Uterine smooth muscle cell (primary cell): ENCODE measurements around the gene ELSPBP1. TPM values are rescaled to one million over a fixed set of nuclear protein-coding genes. Genes with fewer than 3 reads are reported as not detected.

Source experiments
- total RNA-seq: library from RNA; depleted of rRNA; stranded (reverse); fragments of >200 nt; gene quantifications from 2 replicates; pipeline ENCODE4 v1.2.3, GENCODE V29; 2014

Gene ELSPBP1
- total RNA-seq = not detected in 2 replicates

DNA sequence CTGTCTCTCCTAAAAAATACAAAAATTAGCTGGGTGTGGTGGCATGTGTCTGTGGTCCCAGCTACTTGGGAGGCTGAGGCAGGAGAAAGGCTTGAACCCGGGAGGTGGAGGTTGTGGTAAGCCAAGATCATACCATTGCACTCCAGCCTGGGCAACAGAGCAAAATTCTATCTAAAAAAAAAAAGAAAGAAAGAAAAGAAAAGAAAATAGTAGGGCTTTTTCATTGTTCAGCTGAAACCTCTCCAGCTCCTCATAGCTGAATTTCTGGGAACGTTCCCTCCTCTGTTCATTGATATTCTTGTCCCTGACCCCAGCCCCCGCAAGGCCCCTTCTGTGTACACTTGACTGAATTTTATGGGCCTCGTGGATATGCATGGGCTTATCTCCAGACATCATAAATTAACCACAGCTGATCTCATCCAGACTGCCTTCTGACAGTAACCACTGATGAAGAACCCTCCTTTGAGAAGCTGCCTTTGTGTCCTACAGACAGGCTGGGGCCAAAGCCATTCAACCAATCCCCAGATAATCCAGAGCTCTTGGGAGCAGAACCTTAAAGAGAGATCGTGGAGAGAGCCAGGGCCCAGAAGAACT lies at the start of gene ELSPBP1:
Gene ELSPBP1 (plus strand): TSS at position 424 of the 594 bp plus-strand sequence. CDS start 14,036 bp downstream, outside the sequence.

DNA sequence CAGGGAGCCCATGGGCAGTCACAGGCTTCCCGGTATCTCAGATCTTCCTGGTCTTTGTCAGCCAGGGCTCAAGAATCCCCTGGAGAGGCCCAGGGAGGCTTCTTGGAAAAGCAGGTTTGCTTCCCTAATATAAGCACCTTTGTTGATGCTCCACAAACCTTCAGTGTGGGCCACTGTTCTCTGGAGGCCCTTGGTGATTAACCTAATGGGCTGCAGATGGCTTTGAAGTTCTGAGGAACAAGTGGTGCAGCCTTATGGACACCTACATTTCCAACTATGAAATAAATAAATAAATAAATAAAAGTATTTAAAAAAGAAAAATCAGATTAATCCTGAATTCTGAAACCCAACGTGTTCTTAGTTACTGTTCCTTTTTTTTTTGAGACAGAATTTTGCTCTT lies 2.4 kb upstream of the ELSPBP1 start, which contains the start of gene BSPH1:
Gene BSPH1 (minus strand): TSS at position 101 of the 400 bp plus-strand sequence. CDS start 89 bp downstream, at position 12.

DNA sequence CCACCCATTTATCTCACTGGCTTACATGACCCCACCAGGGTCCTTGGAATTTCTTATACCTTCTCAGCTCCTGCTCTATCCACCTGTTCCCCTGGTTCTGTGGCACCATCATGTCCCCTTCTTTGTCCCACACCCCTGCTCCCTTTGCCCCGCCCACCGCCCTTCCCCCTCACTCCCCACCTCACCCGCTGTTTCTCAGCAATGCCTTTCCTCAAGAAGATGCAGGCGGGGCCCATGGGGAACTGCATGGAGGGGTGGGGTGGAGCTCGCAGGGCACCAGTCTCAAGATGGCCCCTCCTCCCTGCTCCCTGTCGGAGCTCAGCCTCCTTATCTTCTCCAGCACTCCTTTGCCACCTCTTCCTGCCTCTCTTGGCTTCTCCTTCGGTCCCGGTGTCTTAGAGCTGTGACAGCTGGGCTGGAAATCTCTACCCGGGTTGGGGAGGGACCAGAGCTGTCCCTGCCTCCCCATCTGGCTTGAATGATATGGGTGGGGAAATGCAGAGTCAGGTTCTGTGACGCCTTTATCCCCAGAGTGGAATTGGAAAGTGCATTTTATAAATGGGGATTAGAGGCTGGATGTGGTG lies 49.3 kb downstream of the ELSPBP1 start, which contains the start of gene CABP5:
Gene CABP5 (minus strand): TSS at position 405 of the 584 bp plus-strand sequence. CDS start 157 bp downstream, at position 248.

Other genes starting within 250 kb of the ELSPBP1 start
- 47.3 and 74.6 TPM in 2 replicates for gene NOP53, start 249.1 kb upstream of the ELSPBP1 start, total RNA-seq
- 126 and 159 TPM in 2 replicates for gene SELENOW, start 215.9 kb upstream of the ELSPBP1 start, total RNA-seq
- gene TPRX1, start 190.1 kb upstream of the ELSPBP1 start, total RNA-seq = not detected in 2 replicates
- gene CRX, start 172.7 kb upstream of the ELSPBP1 start, total RNA-seq = not detected in 2 replicates
- not detected in 2 replicates for gene TPRX2, start 135.4 kb upstream of the ELSPBP1 start, total RNA-seq
- not detected in 2 replicates for gene SULT2A1, start 108.3 kb upstream of the ELSPBP1 start, total RNA-seq
- not detected in 2 replicates for gene BSPH1, start 2.5 kb upstream of the ELSPBP1 start, total RNA-seq
- not detected in 2 replicates for gene CABP5, start 49.4 kb downstream of the ELSPBP1 start, total RNA-seq
- gene PLA2G4C, start 116.2 kb downstream of the ELSPBP1 start, total RNA-seq = 3.2 and 4.6 TPM in 2 replicates
- gene LIG1, start 175.7 kb downstream of the ELSPBP1 start, total RNA-seq = 19.1 and 58.9 TPM in 2 replicates
- gene ZSWIM9, start 176.0 kb downstream of the ELSPBP1 start, total RNA-seq = 3.1 TPM in 2 replicates